GM19452 (cell line): ENCODE results near the gene CPNE4.

ENCODE experiments used
- ATAC-seq: cut with Tn5 transposase; IDR thresholded peaks from one replicate; pipeline ENCODE4 v1.9.1; 2021; ENCODE audit not compliant: unreplicated experiment

CPNE4 gene

DNA sequence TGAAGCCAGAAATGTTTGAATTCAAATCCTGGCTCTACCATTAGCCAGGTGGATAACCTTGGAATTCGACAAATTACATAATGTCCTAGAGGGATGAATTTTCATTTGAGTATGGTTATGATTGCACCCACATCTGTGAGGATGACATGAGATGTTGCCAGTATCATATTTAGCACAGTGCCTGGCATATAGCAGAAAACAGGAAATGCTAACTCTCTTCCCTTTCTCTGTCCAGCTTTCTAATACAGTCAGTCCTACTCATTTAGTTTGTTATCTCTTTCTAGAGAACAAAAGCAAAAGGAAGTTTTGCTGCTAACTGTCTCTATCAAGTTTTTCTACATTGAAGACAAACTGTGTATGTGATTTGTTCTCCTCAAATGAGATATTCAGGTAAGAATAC lies 231.7 kb downstream of the CPNE4 start:
- no peak for ATAC-seq

DNA sequence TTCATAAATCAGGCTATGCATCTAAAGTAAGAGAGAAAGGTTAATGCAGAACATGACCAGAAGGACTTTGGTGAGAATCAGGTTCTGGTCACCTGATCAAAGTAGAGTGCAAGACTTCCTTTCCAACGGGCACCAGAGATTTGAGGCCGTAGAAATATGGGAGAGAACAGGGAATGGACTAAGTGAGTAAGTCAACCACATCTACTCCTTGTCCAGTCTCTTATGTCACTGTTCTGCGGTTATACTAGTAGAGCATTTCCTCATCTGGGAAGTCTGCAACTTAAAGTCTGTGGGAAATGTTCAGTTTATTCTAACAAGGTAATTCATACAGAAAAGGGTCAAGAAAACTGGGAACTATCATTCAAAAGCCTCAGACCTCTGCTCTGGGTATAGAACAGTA lies 232.8 kb downstream of the CPNE4 start:
- no peak for ATAC-seq

DNA sequence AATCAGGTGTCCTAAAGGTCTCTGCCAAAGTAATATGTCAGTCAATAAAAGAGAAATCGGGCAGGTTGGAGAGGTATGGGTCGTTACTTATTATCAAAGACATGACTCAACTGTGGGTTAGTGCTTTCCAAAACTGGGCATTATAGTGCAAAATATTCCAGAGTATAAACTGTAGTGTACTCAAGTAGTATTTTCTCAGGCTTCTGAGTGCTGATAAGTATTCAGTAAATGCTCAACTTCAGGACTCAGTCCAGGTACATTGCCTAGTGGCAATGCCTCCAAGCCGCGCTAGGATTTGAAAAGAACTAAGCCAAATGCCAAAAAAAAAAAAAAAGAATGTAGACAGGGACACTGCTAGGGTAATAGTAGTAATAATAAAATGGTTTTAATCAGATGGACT lies 233.2 kb downstream of the CPNE4 start:
- ATAC-seq: no peak

DNA sequence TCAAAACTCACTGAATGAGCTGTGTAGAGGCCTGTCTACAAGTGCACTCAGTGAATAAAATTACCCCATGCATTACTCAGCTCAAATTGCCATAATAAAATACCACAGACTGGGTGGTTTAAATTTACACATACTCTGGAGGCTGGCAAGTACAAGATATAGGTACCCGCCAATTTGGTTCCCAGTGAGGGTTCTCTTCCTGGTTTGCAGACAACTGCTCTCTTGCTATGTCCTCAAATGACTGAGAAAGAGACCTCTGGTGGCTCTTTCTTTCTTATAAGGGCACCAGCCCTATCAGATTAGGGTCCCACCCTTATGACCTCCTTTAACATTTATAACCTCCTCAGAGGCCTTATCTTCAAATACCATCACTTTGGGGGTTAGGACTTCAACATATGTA lies 237.0 kb downstream of the CPNE4 start:
- ATAC-seq: no peak

DNA sequence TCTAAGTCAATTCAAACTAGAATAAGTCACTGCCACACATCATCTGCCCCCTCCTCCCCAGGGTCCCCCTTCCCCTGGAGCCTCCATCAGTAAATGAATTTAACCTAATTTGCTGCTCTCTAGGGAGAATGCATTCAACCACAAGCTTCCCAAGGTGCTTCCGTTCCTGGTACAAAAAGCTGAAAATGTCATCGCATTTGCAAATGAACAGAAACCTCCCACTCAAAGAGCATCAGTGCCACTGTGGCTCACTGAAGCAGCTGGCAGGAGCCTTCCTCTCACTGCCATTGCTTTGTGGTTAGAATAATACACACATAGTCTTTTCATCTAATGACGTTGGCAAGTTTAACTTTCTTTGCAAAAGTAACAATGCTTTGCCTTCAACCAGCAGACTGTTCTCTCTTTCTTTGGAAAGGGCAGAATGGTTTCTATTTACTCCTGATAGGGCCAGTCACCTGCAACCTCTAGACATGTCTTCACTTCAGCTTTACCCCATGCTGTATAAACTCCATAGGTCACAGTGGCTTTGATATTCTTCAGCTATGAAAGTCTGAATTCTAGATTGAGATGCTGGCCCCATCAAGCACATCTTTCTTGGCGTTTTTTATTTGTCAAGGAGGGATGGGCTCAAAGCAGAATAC lies 238.1 kb downstream of the CPNE4 start:
- peak; percentile 62 for ATAC-seq

DNA sequence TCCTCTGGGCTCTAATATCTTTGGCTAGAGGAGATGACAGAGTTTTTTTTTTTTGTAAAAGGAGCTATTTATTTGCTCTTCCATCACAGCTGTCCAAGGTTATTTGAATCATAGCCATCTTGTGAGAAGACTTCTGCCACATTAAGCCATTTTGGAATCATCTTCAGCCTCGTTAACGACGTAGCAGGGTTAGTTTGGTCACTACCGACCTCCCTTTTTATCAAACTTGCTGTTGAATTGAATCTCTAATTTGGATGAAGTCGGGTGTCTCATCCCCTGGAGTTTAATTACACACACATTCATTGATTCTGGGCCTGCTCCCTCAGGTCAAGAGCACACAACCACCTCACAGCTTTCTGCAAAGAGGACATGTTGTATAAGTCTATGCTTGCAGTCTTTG lies 238.7 kb downstream of the CPNE4 start:
- ATAC-seq: no peak

DNA sequence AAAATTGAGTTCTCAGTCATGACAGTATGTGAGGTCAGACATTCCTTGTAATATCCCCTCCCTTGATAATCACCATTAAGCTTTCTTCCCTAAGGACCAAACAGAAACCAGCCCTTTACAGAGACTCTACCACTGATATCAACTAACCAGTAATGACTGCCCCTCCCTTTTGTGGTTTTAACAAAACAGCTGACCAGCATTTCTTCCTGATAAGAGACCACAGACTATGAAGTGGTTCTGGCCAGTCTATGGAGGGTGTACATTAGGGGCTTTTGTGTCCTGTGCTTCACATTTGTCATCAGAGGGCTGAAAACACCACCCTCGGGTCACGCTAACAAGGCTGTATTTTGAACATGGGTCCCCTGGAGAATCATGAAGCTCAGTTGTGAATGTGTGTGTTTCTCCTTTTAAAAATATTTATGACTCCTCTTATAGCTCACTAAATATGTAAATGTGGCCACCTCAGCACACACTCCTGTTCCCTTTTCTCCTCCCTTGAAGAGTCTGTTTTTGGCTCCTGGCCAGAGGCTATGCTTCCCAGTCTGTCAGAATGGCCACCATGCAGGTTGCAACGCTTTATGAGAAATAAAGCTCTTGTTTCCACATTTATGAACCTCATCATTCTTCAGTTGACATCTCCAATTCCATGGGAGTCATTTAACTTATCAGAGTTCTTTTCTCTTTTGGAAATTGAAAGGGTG lies 239.3 kb downstream of the CPNE4 start:
- no peak for ATAC-seq

DNA sequence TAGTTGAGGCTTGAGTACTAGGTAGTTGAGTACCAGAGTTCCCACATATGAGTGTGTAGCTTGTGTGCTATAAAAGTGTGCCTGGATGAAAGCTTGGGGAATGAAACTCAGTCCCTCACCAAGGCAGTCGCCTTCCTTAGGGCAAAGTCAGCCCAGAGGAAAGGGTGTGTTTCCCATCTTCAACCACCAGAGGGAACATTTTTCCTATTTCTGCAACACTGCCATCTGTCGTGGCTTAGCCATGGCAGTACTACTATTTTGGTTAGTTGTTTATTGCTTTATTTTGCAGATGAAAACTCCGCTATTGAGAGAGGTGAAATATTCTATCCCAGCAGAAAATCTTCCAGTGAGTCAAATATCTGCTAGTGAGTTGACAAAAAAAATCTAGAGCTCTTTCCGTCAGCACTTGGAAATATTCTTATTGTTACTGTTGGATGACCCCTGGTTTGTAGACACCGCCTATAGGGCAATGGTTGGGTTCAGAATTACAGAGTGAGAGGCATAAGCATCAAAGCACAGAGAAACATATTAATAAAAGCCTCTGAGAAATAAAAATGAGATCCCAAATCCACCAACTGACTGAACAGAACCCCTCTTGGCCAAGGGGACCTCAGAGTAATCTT lies 239.9 kb downstream of the CPNE4 start:
- no peak for ATAC-seq

DNA sequence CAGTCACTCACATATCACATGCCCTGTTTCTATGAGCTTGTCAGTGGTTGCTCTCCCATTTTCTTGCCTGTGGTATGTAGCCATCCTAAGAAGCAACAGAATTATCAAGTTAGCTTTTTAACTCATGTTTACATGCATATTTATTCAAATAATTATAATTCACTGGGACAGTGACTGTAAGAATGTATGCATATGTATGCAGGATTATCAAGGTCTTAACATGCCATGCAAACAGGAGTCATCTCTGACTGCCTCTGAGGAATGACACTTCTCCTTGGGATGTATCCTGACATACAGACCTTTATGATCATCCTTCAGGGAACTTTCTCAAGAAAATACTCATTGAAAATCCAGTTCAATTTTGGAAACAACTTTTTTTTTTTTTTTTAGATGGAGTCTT lies 240.9 kb downstream of the CPNE4 start:
- no peak for ATAC-seq

DNA sequence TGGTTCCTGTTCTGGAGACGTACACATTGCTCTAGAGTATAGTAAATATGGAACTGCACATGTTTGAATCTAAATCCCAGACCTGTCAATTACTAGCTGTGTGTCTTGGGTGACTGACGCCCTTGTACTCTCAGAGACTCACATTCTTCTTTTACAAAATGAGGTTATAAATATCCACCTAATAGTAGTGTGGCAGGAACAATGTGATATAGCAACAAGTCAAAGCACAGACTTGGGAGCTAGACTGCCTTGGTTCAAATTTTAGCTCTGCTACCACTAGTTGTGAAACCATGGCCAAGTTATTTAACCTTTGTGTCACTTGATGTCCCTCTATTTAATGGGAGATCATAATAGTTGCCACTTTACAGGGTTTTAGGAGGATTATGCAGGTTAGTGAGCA lies 245.6 kb downstream of the CPNE4 start:
- ATAC-seq: no peak

DNA sequence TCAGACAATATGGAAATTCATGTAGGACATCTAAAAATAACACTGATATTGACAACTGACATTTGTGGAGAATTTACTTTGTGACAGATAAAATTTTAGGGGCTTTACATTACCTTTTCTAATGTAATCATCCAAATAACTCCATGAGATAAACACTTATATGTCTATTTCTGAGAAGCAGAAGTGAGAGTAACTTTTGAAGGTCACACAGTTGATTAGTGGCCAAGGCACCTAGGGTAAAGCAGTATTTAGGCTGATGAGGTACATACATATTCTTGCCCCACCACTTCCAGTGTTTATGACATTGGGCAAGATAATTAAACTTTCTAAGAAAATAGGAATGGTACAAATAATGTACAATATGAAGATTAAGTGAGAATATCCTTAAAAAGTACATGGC lies 248.4 kb downstream of the CPNE4 start:
- no peak for ATAC-seq

DNA sequence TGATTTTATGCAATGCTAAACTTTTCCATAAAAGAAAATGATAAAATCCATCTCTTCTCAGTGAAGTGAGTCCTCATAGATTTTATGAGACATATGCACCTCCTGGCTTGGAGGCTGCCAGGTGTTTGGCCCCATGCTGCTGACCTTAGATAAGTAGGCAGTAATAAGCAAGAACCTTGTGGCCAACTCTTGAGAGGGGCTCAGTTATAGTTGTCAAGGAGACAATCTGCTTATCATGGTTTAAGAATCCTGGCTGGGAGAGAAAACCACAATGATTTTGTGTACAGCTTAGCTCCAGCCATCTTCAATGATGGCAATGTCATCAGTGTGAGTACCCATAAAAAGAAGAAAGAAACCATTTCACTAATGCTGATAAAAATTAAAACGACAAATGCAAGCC lies 252.1 kb downstream of the CPNE4 start:
- ATAC-seq: no peak

DNA sequence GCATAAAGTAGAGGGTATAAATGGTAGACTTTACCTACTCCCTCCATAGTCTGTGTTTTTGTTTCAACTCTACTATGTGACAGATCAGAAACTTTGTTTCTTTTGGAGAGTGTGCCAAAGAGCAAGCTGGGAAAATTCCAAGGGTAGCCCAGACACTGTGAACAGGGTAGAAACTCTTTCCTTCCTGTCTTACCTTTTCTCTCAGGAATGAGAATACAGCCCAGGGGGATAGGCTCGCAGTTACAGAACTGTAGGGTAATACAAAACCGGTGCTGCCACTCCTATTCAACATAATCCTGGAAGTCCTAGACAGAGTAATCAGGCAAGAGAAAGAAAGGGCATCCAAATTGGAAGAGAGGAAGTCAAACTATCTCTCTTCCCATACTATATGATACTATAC lies 256.3 kb downstream of the CPNE4 start:
- ATAC-seq: no peak

DNA sequence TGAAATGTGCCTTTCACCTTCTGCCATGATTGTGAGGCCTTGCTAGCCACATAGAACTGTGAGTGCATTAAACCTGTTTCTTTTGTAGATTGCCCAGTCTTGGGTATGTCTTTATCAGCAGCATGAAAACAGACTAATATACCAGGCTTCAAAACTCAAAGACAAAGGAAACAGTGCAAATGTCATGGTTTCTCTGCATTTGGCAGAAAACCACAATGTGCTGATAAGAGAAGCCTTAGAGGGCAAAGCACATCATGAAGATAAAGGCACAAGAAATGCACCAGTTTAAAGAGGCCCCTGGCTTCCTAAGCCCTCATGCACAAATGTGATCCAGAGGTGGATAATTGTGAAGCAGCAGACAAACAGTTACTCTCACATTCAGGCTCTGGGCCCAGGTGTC lies 259.2 kb downstream of the CPNE4 start:
- ATAC-seq: no peak

DNA sequence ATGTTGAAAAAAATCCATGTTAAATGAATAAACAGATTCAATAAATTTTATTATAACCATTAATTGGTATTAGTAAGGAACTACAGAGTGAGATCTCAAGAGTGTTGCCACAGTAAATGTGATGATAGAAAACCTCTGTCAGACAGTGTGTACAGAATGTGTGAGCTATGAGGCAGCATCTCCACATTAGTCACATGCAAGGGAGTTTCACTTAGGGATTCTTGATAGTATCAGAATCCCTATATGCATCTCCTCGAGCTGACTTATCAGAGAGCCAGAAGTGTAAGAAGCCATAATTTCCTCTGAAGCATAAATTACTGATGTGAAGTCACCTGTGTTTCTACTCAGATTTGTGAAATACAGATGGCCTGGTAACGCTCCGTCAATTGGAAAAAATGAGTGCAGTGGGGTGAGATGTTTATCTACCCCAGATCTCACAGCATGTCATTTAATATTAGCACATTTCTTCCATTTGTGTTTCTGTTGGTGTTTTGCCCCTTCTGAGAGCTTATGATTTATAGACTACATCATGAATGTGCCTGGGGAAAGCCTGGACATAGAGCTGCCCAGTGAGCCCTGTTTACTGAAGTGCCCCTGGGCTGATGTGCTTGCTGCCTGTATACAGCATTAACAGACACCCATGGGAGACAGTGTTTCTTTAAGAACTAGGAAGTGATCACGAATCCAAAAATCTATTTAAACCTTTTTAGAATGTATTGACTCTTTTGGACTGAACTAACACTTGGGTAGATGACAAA lies 262.4 kb downstream of the CPNE4 start:
- no peak for ATAC-seq

DNA sequence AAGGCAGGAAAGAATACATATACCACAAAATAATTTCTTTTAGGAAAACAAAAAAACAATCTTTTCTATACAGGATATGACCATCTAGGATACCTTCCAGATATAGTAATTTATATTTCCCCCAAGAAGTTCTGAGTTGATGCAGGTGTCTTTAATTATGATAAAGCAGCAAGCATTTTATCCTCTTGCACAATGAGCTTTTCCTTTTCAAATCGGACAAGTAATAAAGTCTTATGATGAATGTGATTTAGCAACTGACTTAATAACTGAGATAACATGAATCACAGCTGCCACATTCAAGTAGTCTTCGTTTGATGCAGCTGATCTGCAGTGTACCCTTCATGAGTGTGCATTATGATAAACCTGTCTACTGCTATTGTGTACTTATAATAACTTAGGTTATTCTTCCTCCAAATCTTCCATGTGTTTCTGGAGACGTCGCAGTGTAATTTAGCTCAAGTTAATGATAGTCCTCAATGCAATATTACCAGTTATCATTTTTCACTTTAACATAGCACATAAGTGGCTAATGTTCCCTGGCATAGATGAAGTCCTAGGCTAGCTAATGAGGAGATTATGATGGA lies 271.7 kb downstream of the CPNE4 start:
- no peak for ATAC-seq

DNA sequence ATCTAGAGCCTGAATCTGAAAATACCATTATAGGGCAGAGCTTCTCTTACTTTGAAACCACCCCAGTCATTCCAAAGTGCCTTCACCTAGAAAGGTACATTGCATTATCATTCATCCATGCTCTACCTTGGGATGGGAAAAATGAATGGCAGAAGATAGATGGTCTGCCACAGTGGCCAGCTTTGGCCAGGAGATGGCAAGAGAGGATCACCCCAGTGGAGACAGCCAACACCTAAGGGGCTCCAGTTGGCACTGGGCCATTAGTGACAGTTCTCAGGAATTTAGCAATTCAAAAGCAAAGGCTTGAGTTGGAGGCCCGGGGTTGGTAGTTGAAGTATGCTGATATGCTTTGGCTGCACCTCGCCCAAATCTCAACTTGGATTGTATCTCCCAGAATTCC lies 278.4 kb downstream of the CPNE4 start:
- ATAC-seq: no peak

DNA sequence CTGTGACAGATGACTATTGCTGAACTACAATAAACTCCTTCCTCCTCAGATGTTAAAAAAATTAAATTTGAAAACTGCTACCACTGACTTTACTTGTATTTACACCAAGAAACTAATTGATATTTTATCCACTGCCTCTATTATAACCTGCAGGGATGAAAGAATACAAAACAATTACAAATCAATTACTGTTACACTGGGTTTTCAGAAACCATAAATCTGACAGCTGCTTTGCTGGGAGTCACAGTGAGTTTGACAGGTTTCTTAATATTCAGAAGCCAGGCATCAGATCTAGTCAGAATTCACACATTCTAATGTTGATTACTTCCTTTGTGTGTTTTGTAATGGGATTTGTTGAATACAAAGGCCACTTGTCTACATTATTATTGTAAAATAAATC lies 279.4 kb downstream of the CPNE4 start:
- ATAC-seq: no peak

DNA sequence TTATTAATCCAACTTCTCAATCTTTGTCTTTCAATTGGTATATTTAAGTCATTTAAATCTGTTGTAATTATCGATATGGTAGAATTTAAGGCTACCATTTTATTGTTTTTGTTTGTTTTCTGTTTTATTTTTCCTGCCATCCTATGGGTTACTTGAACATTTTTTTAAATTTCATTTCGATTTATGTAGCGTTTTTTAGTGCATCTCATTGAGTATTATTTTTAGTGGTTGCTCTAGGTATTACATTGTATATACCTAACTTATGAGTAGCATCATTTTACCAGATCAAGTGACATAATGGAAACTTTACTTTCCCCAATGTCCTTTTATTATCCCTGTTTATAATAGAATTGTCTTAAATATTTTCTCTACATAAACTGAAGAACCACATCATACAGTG lies 284.6 kb downstream of the CPNE4 start:
- no peak for ATAC-seq

DNA sequence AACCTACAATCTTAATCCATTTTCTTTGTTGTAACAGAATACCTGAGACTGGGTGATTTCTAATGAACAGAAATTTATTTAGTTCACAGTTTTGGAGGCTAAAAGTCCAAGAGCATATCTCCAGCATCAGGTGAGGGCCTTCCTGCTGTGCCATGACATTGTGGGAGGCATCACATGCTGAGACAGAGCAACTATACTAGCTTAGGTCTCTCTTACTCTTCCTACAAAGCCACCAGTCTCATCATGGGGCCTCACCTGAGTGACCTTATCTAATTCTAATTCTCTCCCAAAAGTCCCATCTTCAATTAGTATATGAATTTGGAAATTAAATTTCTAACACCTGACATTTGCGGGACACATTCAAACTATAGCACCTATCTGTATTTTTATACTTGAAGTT lies 285.0 kb downstream of the CPNE4 start:
- no peak for ATAC-seq

DNA sequence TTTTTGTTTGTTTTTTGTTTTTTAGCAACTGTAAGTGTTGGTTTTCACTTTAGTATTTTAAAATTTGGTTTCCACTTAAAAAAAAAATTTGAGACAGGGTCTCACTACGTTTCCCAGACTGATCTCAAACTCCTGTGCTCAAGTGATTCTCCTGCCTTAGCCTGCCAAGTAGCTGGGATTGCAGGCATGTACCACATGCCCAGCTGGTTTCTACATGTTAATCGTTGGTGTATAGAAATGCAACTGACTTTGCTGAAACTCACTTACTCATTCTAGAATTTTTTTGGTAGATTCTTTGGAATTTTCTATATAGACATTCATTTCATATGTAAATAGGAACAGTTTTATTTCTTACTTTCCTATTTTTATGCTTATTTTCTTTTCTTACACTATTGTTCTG lies 287.3 kb downstream of the CPNE4 start:
- no peak for ATAC-seq

DNA sequence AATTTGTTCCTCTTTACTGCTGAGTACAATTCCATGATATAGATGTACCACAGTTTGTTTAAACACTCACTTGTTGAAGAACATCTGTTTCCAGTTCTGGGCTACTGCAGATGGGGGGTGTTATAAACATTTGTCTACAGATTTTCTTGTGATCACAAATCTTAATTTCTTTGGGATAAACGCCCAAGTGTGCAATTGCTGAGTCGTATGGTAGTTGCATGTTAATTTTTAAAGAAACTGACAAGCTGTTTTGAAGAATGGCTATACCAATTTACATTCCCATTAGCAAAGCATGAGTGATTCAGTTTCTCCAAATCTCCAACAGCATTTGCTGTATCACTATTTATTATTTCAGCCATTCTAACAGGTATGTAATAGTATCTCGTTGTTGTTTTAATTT lies 290.0 kb downstream of the CPNE4 start:
- no peak for ATAC-seq
